NK-92 treated with Interleukin-12 subunit alpha and Interleukin-12 subunit beta, amount 100 ng/mL, for 24 hours (cell line): ENCODE results near the gene ORM2.

Experiments used
- DNase-seq: peaks from one replicate; lab custom pipeline; 2025; lab: John Stamatoyannopoulos, UW

ORM2 gene

DNA sequence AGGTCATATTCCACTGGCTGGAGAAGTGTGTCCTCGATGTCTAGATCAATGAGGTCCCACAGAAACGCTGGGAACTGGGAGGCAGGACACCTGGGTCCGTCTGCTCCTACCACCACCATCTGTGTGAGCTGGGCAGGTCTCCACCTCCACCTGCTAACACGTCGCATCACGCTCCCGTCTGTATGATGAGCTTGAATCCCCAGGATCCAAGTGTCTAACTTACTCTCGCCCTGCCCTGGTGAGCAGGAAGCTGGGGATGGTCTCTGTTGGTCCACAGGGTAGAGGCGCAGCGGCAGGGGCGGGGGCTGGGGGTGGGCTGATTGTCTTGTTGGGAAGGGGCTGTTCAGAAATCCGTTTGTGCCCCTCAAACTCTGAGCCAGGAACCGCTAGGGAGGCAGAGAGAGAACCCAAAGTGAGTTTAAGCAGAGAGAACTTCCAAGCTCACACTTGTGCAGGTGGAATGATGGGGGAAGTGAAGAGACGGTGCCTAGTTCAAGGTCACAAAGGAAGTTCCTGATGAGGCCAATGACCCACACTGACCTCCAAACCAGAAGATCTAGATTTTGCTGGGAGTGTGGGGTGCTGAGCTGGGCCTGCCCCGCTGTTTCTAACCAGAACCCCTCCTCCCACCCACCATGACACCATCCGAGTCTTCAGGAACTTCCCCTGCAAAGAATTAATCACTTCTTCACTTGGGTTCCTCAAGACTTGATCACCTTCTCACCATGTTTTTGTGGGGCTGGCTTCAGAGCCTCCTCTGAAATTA is 21.1 kb downstream of the ORM2 start:
- no peak for DNase-seq

GRCh38 chr9:114351932-114352331 is 22.3 kb downstream of the ORM2 start:
- DNase-seq = no peak

GRCh38 chr9:114355821-114356220 is 26.2 kb downstream of the ORM2 start:
- no peak for DNase-seq

DNA sequence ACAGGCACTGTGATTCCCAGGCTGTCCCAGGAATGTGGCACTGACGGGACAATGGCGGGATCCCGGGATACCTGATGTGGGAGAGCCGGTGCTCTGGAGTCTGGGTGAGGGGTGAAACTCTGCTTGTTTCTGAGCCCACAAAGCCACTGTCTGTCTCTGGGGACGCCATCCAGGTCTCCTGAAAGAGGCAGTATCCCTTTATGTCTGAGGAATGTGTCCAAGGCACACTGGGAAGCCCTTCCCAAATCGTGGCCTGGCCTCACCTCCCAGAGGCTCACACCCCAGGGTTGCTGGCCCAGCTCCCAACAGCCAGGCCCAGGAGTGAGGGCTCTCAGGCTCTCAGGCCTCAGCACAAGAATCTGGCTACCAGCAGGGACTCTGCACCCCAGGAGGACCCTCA is 27.1 kb downstream of the ORM2 start:
- DNase-seq = no peak

DNA sequence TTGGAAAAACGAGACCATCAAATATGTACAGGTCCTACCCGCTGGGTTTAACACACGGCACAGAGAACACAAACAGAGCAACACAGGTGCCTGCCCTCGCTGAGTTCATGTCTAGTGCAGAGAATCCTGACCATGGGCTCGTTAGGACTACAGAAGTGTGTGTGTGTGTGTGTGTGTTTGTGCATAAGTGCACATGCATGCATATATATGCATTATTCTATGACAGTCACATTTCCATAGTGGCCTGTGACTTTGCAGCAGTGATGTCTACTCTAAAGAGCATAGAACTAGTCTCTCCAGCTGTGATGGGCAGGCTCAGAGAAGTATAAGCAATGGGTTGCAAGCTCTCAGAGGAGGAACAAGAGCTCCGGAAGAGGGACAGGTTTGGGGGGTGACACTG is 27.7 kb downstream of the ORM2 start:
- DNase-seq = no peak

- no peak for DNase-seq
These were observed 28.3 kb downstream of the ORM2 start for GRCh38 chr9:114357911-114358328.

GRCh38 chr9:114359801-114360200 is 30.1 kb downstream of the ORM2 start:
- no peak for DNase-seq

GRCh38 chr9:114361542-114361941 is 31.9 kb downstream of the ORM2 start:
- no peak for DNase-seq

GRCh38 chr9:114362394-114362793 is 32.7 kb downstream of the ORM2 start:
- DNase-seq = no peak

DNA sequence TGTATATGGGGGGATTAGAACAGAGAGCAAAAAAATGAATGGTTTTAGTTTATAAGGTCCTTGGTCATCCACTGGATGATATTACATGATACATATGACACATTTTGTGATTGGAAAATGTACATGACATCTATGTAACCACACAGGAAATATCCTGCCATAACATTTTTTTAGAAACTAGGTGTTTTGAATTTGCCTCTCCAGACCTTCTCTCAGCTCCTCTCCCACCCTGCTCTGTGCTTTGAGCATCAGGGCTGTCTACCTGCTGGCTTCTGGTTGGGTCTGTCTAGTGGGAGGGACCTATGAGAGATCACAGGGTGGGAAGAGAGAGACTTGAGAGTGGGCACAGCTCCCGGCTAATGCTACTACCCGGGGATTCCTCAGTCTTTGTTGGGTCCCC is 33.8 kb downstream of the ORM2 start:
- DNase-seq = no peak

DNA sequence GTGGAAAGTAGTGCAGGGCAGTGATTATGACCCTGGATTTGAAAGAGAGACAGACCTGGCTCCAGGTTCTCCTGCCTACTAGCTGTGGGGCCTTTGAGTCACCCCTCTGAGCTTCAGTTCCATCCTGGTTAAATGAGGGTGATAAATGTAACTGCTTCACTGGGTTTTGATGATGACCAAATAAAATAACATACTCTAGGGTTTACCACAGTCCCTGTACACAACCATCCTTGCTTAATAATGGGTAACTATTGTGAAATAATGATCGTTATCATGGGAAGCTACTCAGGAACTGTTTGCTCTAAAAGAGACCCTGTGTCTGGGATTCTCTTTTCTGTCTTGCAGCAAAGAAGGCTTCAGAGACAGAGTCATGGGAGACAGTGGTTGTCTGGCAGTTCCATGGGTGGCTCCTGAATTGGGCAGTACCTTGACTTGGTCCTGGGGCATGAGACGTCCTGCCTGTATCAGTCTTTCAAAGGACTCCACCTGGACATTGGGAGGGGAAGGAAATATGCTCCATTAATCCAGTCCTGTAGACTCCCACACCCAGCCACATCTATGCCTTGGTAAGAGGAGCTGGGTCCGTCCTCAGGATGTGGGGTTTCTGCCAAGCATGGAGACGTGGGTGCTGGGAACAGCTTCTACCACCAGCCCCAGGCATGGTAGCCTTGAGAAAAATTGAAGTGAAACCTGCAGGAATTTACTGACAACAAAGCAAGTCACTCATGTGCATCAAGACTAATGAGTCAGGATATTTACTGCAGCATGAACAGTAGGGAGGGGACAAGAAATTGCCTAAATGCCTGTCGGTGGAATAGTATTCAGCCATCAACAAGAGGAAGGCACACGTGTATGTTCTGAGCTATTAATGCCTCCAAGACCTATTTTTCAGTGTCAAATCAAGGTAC is 34.7 kb downstream of the ORM2 start:
- DNase-seq = peak; percentile 13

GRCh38 chr9:114365194-114365593 is 35.5 kb downstream of the ORM2 start:
- no peak for DNase-seq

DNA sequence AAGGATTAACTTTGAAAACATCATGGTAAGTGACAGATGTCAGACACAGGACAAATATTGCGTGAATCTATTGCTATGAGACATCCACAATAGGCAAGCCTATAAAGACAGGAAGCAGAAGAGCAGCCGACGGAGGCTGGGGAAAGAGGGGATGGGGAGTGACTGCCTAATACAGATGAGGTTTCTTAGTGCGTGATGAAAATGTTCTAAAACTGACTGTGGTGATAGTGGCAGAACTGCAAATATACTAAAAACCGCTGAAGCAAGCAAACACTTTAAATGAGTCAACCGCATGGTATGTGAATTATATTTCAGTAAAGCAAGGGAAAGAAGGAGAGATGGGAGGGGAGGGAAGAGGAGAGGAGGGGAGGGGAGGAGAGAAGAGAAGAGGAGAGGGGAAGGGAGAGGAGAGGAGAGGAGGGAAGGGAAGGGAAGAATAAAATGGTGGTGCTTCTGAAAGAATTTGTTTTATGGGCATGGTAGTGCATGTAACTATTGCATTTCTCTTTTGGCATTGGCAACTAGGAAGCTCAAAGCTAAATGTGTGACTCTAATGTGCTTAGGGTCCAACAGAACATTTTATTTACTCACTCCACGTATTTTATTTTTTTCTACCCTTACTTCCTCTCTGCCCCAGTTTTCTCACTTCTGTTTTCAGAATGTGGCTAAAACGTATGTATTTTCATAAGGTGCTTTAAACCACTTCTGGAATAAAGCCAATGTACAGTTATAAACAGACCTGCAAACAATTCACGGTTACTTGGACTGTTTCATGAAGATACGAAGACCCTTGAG is 36.9 kb downstream of the ORM2 start:
- no peak for DNase-seq

- no peak for DNase-seq
These were observed 37.7 kb downstream of the ORM2 start for GRCh38 chr9:114367366-114367765.

GRCh38 chr9:114367772-114368569 is 38.3 kb downstream of the ORM2 start:
- DNase-seq = no peak

- no peak for DNase-seq
These were observed 39.8 kb downstream of the ORM2 start for GRCh38 chr9:114369216-114370130.

GRCh38 chr9:114370251-114370967 is 40.7 kb downstream of the ORM2 start:
- no peak for DNase-seq

DNA sequence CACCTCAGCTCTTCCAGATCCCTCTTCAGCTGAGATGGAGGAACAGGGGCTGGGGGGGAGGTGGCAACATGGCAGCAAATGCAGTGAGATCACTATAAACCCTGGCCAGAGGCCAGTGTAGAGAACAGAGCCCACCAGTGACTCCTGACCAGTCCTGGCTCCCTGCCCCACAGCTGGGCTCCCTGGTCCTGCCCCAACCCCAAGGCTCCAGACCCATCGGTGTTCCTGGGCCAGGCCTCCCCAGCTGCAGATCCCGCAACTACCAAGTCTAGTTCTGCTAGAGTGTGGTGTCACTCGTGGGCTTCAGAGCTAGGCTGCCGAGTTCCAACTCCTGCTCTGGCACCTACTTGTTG is 41.3 kb downstream of the ORM2 start:
- DNase-seq = no peak

DNA sequence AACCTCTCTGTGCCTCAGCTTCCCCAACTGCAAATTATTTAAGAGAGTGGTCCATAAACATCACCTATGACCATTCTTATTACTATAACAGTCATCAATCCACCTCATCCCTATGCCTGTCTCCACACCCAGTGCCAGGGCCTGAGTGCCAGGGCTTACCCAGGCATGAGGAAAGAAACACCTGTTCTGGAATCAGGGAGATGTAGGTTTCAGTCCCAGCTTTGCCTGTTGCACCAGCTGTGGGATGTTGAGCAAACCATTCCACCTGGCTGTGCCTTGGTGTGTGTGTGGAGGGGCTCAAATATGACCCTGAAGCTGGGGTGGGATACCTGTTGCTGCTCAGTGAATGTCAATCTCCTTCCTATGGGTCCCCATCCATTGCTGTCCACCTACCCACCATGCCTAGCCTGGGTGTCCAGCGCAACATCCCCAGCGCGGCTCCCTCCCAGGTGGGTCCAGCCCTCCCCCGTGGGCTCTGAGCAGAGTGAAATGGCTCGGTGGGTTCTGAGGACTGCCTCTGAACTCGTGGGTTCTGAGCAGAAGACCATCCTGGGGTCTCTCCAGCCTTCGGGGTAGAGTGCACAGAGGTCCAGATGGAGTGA is 41.8 kb downstream of the ORM2 start:
- DNase-seq = no peak
